Immature natural killer cell (primary cell): Measurements from ENCODE around the gene ZCCHC14. TPM values are rescaled to one million over a fixed set of nuclear protein-coding genes. Genes with fewer than 3 reads are reported as not detected.
A peak's percentile ranks its signal among the peaks of the same experiment; 100 is the strongest.
"Not testable (repeated sequence)": the region's sequence is repeated elsewhere in the genome, so short reads cannot be mapped to it uniquely, and the experiment has no call there.

Experiments used
- DNase-seq, 3 donors: peaks; one replicate each; pipeline ENCODE4 v3.0.0; 2022; ENCODE audit warnings: mixed read lengths in 1 of 3
- H3K27ac Mint-ChIP-seq, 6 donors: one replicate each; pipeline ENCODE4 v1.8.0; 2020; ENCODE audit warnings: mixed read lengths in 6 of 6, mild to moderate bottlenecking in 5 of 6, inconsistent platforms in 4 of 6, moderate library complexity in 3 of 6
- H3K27me3 Mint-ChIP-seq, 3 donors: one replicate each; pipeline ENCODE4 v1.8.0; 2020 to 2021; ENCODE audit warnings: low read depth in 3 of 3, mild to moderate bottlenecking in 3 of 3, mixed read lengths in 3 of 3, moderate library complexity in 3 of 3, inconsistent platforms in 1 of 3
- H3K36me3 Mint-ChIP-seq, 3 donors: one replicate each; pipeline ENCODE4 v1.8.0; 2020; ENCODE audit warnings: mixed read lengths in 3 of 3, inconsistent platforms in 2 of 3, mild to moderate bottlenecking in 2 of 3
- H3K4me1 Mint-ChIP-seq, 2 donors: one replicate each; pipeline ENCODE4 v1.8.0; 2020; ENCODE audit warnings: inconsistent platforms in 2 of 2, mild to moderate bottlenecking in 2 of 2, mixed read lengths in 2 of 2, moderate library complexity in 1 of 2
- H3K4me3 Mint-ChIP-seq, 5 donors: one replicate each; pipeline ENCODE4 v1.8.0; 2020; ENCODE audit warnings: mild to moderate bottlenecking in 5 of 5, mixed read lengths in 5 of 5, inconsistent platforms in 3 of 5, moderate library complexity in 3 of 5
- H3K9me3 Mint-ChIP-seq, 6 donors: one replicate each; pipeline ENCODE4 v1.8.0; 2020; ENCODE audit warnings: mild to moderate bottlenecking in 6 of 6, mixed read lengths in 6 of 6, inconsistent platforms in 4 of 6, moderate library complexity in 3 of 6
- polyA plus RNA-seq, 3 donors: library from polyadenylated mRNA; unstranded; fragments of 300-500 nt; fragmentation: Illumina TruSeq; gene quantifications; one replicate each; pipeline ENCODE4 v1.2.3, GENCODE V29; 2021

Gene ZCCHC14
- polyA plus RNA-seq, 3 donors from 2014 or later: 0.17 to 0.48 TPM; not detected in 1

- not testable (repeated sequence) for H3K36me3 Mint-ChIP-seq, DNase-seq, H3K9me3 Mint-ChIP-seq, H3K27ac Mint-ChIP-seq
- Mint-ChIP-seq H3K4me3 (peak overlapping the region in 2 of 5 donors; percentile 73 to 84), H3K4me1 (peaks cover 71 to 80% of the 10 kb centered on the region in 2 donors), H3K27me3 (peaks cover 4 to 16% (median 10%) of the 10 kb centered on the region in 3 donors)
These were observed 3.9 kb downstream of the ZCCHC14 start for GRCh38 chr16:87488960-87489359.

- Mint-ChIP-seq H3K27ac (peak overlapping the region in 1 of 6 donors; percentile 63), H3K4me3 (no peak overlapping the region), H3K4me1 (peaks cover 71 to 81% of the 10 kb centered on the region in 2 donors), H3K9me3 (no peaks in the 10 kb centered on the region), H3K36me3 (no peaks in the 10 kb centered on the region), H3K27me3 (peaks cover 0 to 13% (median 5%) of the 10 kb centered on the region in 3 donors)
- no peak for DNase-seq
These were observed 5.4 kb downstream of the ZCCHC14 start for GRCh38 chr16:87487361-87487924.

GRCh38 chr16:87486713-87487247 lies 6.0 kb downstream of the ZCCHC14 start:
- peak overlapping the region in 2 of 6 donors; percentile 7 to 87 for H3K27ac Mint-ChIP-seq
- no peaks in the 10 kb centered on the region for H3K9me3 Mint-ChIP-seq
- H3K4me1 Mint-ChIP-seq: peaks cover 72 to 87% of the 10 kb centered on the region in 2 donors
- peaks cover 0 to 13% (median 3%) of the 10 kb centered on the region in 3 donors for H3K27me3 Mint-ChIP-seq
- no peaks in the 10 kb centered on the region for H3K36me3 Mint-ChIP-seq
- no peak for DNase-seq
- peak overlapping the region in 2 of 5 donors; percentile 1 to 22 for H3K4me3 Mint-ChIP-seq

GRCh38 chr16:87486282-87486681 lies 6.5 kb downstream of the ZCCHC14 start:
- Mint-ChIP-seq H3K27ac (peak overlapping the region in 5 of 6 donors; percentile 5 to 88 (median 79)), H3K9me3 (no peaks in the 10 kb centered on the region), H3K36me3 (no peaks in the 10 kb centered on the region), H3K4me1 (peaks cover 70 to 87% of the 10 kb centered on the region in 2 donors), H3K27me3 (peaks cover 0 to 11% (median 2%) of the 10 kb centered on the region in 3 donors), H3K4me3 (peak overlapping the region in 1 of 5 donors; percentile 66)
- DNase-seq: no peak

GRCh38 chr16:87485792-87486191 lies 7.0 kb downstream of the ZCCHC14 start:
- H3K36me3 Mint-ChIP-seq, H3K27me3 Mint-ChIP-seq, DNase-seq, H3K9me3 Mint-ChIP-seq: not testable (repeated sequence)
- H3K4me3 Mint-ChIP-seq: peak overlapping the region; percentile 38 to 79 (median 66)
- peaks cover 69 to 85% of the 10 kb centered on the region in 2 donors for H3K4me1 Mint-ChIP-seq
- H3K27ac Mint-ChIP-seq: peak overlapping the region; percentile 67 to 88 (median 86)

GRCh38 chr16:87484487-87485331 lies 8.1 kb downstream of the ZCCHC14 start:
- Mint-ChIP-seq H3K27me3 (no peaks in the 10 kb centered on the region), H3K4me3 (peak overlapping the region; percentile 38 to 79 (median 66))
- no peak for DNase-seq

GRCh38 chr16:87483481-87483880 lies 9.3 kb downstream of the ZCCHC14 start:
- H3K4me1 Mint-ChIP-seq: peaks cover 47 to 66% of the 10 kb centered on the region in 2 donors
- no peak for DNase-seq
- peak overlapping the region in 3 of 6 donors; percentile 63 to 87 (median 79) for H3K27ac Mint-ChIP-seq
- no peaks in the 10 kb centered on the region for H3K36me3 Mint-ChIP-seq
- H3K4me3 Mint-ChIP-seq: peak overlapping the region in 1 of 5 donors; percentile 12
- no peaks in the 10 kb centered on the region for H3K9me3 Mint-ChIP-seq
- H3K27me3 Mint-ChIP-seq: no peaks in the 10 kb centered on the region

More at GRCh38 chr16:87484487-87485331, 8.1 kb downstream of the ZCCHC14 start:
- no peaks in the 10 kb centered on the region for H3K36me3 Mint-ChIP-seq
- H3K9me3 Mint-ChIP-seq: no peaks in the 10 kb centered on the region
- peak overlapping the region; percentile 67 to 88 (median 86) for H3K27ac Mint-ChIP-seq
- H3K4me1 Mint-ChIP-seq: peaks cover 59 to 78% of the 10 kb centered on the region in 2 donors

GRCh38 chr16:87482670-87483069 lies 10.2 kb downstream of the ZCCHC14 start:
- H3K36me3 Mint-ChIP-seq, H3K4me3 Mint-ChIP-seq, H3K27me3 Mint-ChIP-seq, H3K9me3 Mint-ChIP-seq, DNase-seq: not testable (repeated sequence)
- Mint-ChIP-seq H3K27ac (peak overlapping the region in 2 of 6 donors; percentile 17 to 58), H3K4me1 (peaks cover 49 to 70% of the 10 kb centered on the region in 2 donors)

- peaks cover 45 to 66% of the 10 kb centered on the region in 2 donors for H3K4me1 Mint-ChIP-seq
- H3K4me3 Mint-ChIP-seq: no peak overlapping the region
- no peak for DNase-seq
- H3K36me3 Mint-ChIP-seq: no peaks in the 10 kb centered on the region
- H3K27ac Mint-ChIP-seq: peak overlapping the region in 2 of 6 donors; percentile 37 to 42
- no peaks in the 10 kb centered on the region for H3K27me3 Mint-ChIP-seq
- H3K9me3 Mint-ChIP-seq: no peaks in the 10 kb centered on the region
These were observed 10.6 kb downstream of the ZCCHC14 start for GRCh38 chr16:87482266-87482665.

GRCh38 chr16:87481711-87482110 lies 11.1 kb downstream of the ZCCHC14 start:
- H3K9me3 Mint-ChIP-seq, H3K4me3 Mint-ChIP-seq, DNase-seq, H3K36me3 Mint-ChIP-seq, H3K27me3 Mint-ChIP-seq: not testable (repeated sequence)
- peak overlapping the region in 1 of 6 donors; percentile 18 for H3K27ac Mint-ChIP-seq
- peaks cover 44 to 60% of the 10 kb centered on the region in 2 donors for H3K4me1 Mint-ChIP-seq

- H3K9me3 Mint-ChIP-seq, H3K36me3 Mint-ChIP-seq, H3K27ac Mint-ChIP-seq, DNase-seq, H3K27me3 Mint-ChIP-seq, H3K4me3 Mint-ChIP-seq: not testable (repeated sequence)
- peaks cover 17 to 46% of the 10 kb centered on the region in 2 donors for H3K4me1 Mint-ChIP-seq
These were observed 15.4 kb downstream of the ZCCHC14 start for GRCh38 chr16:87477209-87477981.

- Mint-ChIP-seq H3K4me1 (peaks cover 13 to 51% of the 10 kb centered on the region in 2 donors), H3K4me3 (no peak overlapping the region), H3K36me3 (no peaks in the 10 kb centered on the region), H3K27ac (no peak overlapping the region), H3K27me3 (peaks cover 0 to 2% (median 0%) of the 10 kb centered on the region in 3 donors), H3K9me3 (no peaks in the 10 kb centered on the region)
- no peak for DNase-seq
These were observed 18.2 kb downstream of the ZCCHC14 start for GRCh38 chr16:87474566-87474996.

GRCh38 chr16:87474017-87474416 lies 18.8 kb downstream of the ZCCHC14 start:
- Mint-ChIP-seq H3K27ac (peak overlapping the region in 3 of 6 donors; percentile 24 to 48 (median 40)), H3K9me3 (no peaks in the 10 kb centered on the region), H3K36me3 (no peaks in the 10 kb centered on the region), H3K4me1 (peaks cover 13 to 51% of the 10 kb centered on the region in 2 donors), H3K27me3 (peaks cover 0 to 2% (median 0%) of the 10 kb centered on the region in 3 donors), H3K4me3 (no peak overlapping the region)
- no peak for DNase-seq
